Rectal smooth muscle tissue (tissue), 1 donor: ENCODE results near the gene KCNJ11.

Experiments
- H3K27ac ChIP-seq: one replicate; pipeline ENCODE4 v1.7.0; 2013; ENCODE audit warnings: low read depth, low read length, inconsistent platforms
- H3K27me3 ChIP-seq: one replicate; pipeline ENCODE4 v1.7.0; 2013; ENCODE audit warnings: low read length; ENCODE audit not compliant: control insufficient read depth, insufficient read depth
- H3K36me3 ChIP-seq: one replicate; pipeline ENCODE4 v1.7.0; 2013; ENCODE audit warnings: low read length; ENCODE audit not compliant: control insufficient read depth, insufficient read depth
- H3K4me1 ChIP-seq: one replicate; pipeline ENCODE4 v1.7.0; 2013; ENCODE audit warnings: low read length; ENCODE audit not compliant: control insufficient read depth, insufficient read depth
- H3K4me3 ChIP-seq: one replicate; pipeline ENCODE4 v1.7.0; 2013; ENCODE audit warnings: low read length
- H3K9ac ChIP-seq: one replicate; pipeline ENCODE4 v1.7.0; 2013; ENCODE audit warnings: low read length

The KCNJ11 gene

DNA sequence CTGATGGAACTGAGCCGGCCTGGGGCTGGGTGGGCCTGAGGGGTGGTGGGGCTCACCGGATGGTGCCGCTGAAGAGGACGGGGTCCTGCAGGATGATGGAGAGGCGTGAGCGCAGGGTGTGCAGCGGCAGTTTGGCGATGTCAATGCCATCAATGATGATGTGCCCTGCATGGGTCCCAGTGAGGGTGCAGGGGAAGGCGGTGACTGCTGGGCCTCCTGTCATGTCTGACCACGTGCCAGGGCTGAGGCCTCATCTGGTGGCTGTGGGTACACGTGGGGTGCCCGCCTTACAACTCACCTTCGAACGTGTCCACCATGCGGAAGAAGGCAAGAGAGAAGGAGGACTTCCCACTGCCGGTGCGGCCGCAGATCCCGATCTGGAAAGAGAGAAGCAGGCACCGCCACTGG, 7.1 kb upstream of the KCNJ11 start:
- H3K9ac ChIP-seq, result no peak overlapping the region

DNA sequence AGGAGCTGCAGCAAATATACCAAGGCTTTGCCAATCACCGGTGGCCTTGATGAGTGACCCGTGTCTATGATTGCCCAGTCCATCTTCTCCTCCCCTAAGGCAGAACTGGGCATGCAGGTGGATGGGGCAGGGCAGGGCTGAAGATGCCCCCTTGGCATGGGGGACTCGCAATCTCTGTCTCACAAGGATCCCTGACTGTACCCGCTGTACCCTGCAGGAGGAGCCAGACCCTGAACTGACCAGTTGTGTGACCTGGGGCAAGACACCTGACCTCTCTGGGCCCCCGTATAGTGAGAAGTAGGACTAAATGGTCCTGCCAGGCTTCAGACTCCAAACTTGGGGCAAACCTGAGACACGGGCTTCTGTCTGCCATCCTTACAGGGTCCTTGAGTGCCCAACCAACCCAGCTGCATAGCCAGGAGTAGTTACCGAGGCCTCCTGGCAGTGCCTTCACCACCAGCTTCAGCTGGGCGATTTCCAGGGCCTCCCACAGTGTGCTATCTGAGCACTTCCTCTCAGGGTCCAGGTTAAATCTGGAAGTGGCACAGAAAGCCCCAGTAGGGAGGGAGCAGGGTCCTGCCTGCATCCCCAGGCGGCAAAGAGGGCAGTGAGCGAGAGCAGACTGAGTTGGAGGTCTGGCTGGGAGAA, 6.4 kb upstream of the KCNJ11 start:
- Histone ChIP-seq H3K9ac (no peak overlapping the region), H3K36me3 (no peaks in the 10 kb centered on the region), H3K27ac (no peak overlapping the region), H3K27me3 (no peaks in the 10 kb centered on the region), H3K4me1 (no peaks in the 10 kb centered on the region), H3K4me3 (no peak overlapping the region)

More for the DNA sequence above, 7.1 kb upstream of the KCNJ11 start:
- Histone ChIP-seq H3K4me3 (no peak overlapping the region), H3K36me3 (no peaks in the 10 kb centered on the region), H3K27ac (no peak overlapping the region), H3K27me3 (no peaks in the 10 kb centered on the region), H3K4me1 (no peaks in the 10 kb centered on the region)

DNA sequence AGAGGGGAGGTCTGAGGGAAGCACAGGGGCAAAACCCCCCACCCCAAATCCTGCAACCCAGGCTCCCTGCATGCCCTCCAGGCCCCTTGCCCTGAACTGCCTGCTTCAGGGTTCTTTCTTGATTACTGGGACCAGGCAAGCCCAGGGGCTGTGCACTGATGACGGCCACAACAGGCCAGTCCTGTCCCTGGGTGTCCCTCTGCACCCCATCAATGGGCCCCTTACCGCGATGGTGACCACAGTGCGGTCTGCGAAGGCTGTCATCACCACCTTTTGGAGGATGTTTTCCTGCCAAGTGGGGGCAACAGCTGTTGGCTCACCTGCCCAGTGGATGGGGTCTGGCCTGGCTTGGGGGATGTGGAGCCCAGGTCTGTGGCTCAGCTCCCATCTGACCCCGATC, 5.0 kb upstream of the KCNJ11 start:
- H3K27me3 ChIP-seq, result no peaks in the 10 kb centered on the region
- no peak overlapping the region for H3K27ac ChIP-seq
- H3K9ac ChIP-seq, result no peak overlapping the region
- H3K4me3 ChIP-seq, result no peak overlapping the region
- H3K36me3 ChIP-seq, result no peaks in the 10 kb centered on the region
- H3K4me1 ChIP-seq, result no peaks in the 10 kb centered on the region

DNA sequence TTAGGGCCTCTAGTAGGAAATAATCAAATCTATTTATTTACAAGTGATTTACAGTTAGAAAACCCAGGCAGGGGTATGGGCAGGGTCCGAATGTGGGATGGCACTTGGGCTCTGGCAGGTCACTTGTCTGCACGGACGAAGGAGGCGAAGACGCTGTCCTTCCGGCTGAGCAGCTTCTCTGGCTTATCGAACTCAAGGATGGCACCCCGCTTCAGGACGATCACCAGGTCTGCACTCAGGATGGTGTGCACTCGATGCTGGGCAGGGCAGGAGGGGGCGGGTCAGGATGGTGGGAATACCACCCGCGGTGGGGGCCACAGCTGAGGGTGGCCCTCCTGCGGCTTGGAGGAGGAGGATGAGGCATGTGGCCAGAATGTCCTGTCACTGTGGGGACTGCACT, 4.4 kb upstream of the KCNJ11 start:
- Histone ChIP-seq H3K4me3 (no peak overlapping the region), H3K36me3 (no peaks in the 10 kb centered on the region), H3K9ac (no peak overlapping the region), H3K4me1 (no peaks in the 10 kb centered on the region), H3K27me3 (no peaks in the 10 kb centered on the region), H3K27ac (no peak overlapping the region)

DNA sequence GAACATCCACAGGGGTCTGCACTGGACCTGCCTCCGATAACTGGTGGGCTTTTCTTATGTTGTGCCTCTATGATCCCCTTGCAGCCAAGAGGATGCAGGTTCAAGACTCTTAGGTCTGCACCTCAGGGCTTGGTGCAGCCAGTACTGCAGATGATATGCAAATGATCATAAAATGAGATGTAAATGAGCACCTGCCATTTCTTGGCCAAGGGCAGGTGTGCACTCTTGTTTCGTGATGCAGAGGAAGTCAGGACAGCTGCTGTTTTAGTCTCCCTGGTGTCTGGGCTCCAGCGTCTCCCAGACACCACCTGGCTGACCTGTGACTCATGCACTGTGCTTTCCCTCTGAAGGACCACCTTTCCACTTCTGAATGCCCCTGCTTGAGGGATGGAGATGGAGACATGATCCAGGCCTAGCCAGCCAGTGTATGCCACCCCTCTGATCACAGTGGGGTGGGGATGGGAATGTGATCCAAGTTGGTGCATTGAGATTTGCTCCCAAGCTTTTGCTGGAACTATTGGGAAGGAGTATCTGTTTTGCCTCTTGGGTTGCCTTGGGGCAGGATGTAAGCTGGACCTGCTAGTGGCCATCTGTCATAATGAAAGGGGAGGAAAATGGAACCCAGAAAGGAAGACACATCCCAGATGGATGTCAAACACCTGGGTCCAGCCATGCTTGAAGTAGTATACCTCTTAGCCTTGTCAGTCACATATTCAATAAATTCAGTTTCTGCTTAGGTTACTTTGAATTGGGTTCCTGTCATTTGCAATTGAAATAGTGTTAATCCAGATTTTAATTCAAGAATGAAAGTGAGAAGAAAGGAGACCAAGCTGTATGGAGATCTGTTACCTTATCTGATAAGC, 3.3 kb upstream of the KCNJ11 start:
- Histone ChIP-seq H3K36me3 (no peaks in the 10 kb centered on the region), H3K27ac (no peak overlapping the region), H3K27me3 (no peaks in the 10 kb centered on the region), H3K4me1 (no peaks in the 10 kb centered on the region), H3K9ac (no peak overlapping the region), H3K4me3 (no peak overlapping the region)

DNA sequence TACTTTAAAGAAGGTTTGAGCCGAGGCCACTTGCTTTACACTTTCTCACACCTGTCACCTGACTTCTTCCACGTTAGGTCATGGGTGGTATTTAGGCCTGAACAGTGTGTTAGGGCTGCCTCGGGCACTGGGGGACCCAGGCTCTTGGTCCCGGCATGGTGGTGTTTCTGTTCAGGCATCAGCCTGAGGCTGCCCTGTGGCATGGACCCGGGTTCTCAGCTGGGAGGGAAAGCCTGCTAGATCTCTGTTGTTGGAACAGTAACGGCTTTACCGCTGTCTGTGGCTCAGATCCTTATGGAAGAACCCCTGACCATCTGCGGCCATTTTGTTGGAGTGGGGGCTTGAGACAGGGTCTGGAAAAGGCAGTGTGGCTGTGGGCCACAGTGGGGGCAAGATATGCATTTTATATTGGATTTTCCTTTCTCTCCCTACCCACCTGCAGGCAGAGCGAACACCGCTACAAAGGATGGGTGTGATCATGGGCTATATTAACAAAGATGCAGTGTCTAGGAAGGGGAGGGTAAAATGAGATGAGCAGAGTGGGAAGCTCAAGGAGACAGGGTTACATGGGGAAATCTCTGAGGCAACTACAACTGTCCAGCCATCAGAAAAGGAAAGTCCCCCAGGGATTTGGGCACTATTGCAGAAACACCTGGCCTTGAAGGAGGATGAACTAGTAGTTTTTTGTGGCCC, 1.6 kb upstream of the KCNJ11 start:
- no peak overlapping the region for H3K4me3 ChIP-seq
- no peaks in the 10 kb centered on the region for H3K4me1 ChIP-seq
- no peaks in the 10 kb centered on the region for H3K36me3 ChIP-seq
- no peaks in the 10 kb centered on the region for H3K27me3 ChIP-seq
- H3K9ac ChIP-seq, result no peak overlapping the region
- H3K27ac ChIP-seq, result no peak overlapping the region

DNA sequence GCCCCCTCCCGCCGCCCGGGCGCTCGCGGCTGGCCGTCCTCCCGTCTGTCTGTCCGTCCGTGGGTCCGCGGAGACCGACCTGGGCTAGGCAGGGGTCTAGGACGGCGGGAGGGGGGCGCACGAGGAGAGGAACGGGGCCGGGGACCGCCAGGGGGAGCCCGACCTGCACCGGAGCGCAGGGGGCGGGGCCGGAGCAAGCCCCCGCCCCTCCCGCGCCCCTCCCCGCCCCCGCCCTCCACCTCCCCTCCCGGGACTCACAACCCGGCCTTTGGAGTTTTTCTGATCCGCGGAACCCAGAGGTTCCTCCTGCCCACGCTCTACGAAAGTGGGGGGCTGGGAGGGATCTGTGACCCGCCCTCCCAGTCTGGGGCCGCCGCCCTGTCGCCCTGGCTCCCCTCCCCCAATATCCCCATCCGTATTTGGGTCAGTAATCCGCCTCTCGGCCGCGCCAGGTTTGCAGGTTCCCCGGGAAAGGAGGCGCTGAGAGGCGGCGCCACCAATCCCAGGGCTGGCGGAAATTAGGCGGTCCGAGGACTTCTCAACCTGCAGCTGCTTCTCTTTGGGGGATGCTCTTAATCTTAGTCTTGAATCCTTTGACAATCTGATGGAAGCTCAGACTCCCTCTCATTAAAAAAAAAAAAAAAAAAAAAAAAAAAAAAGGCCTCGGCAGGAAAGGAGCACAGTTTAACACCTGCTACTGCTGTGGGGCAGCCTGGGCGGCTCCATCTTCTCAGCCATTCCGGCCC, 925 bp upstream of the KCNJ11 start:
- H3K27ac ChIP-seq, result no peak overlapping the region
- no peaks in the 10 kb centered on the region for H3K27me3 ChIP-seq
- peak overlapping the region; percentile 70 for H3K4me3 ChIP-seq
- no peaks in the 10 kb centered on the region for H3K36me3 ChIP-seq
- no peaks in the 10 kb centered on the region for H3K4me1 ChIP-seq
- H3K9ac ChIP-seq, result no peak overlapping the region

DNA sequence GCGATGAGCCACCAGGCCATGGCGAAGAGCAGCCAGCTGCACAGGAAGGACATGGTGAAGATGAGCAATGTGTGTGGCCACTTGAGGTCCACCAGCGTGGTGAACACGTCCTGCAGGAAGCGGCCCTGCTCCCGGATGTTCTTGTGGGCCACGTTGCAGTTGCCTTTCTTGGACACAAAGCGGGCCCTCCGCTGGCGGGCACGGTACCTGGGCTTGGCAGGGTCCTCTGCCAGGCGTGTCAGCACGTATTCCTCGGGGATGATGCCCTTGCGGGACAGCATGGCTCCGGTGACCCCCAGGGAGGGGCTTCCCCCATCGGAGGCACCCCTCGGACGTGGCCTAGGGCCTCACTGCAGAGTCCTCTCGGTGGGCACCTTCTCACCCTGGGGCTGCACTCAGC, 648 bp downstream of the KCNJ11 start:
- Histone ChIP-seq H3K27me3 (no peaks in the 10 kb centered on the region), H3K27ac (no peak overlapping the region), H3K4me1 (no peaks in the 10 kb centered on the region), H3K9ac (no peak overlapping the region), H3K36me3 (no peaks in the 10 kb centered on the region), H3K4me3 (no peak overlapping the region)

DNA sequence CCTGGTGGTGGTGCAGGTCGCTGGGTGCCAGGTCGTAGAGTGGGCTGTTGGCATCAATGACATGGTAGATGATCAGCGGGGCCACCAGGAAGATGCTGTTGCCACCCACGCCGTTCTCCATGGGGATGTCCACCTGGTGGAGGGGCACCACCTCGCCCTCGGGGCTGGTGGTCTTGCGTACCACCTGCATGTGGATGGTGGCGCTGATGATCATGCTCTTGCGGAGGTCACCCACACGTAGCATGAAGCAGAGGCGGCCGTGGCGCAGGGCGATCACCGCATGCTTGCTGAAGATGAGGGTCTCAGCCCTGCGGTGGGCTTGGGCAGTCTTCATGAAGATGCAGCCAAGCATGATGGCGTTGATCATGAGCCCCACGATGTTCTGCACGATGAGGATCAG, 1.2 kb downstream of the KCNJ11 start:
- H3K36me3 ChIP-seq, result no peaks in the 10 kb centered on the region
- H3K4me1 ChIP-seq, result no peaks in the 10 kb centered on the region
- H3K27ac ChIP-seq, result no peak overlapping the region
- H3K9ac ChIP-seq, result no peak overlapping the region
- H3K27me3 ChIP-seq, result no peaks in the 10 kb centered on the region
- no peak overlapping the region for H3K4me3 ChIP-seq

DNA sequence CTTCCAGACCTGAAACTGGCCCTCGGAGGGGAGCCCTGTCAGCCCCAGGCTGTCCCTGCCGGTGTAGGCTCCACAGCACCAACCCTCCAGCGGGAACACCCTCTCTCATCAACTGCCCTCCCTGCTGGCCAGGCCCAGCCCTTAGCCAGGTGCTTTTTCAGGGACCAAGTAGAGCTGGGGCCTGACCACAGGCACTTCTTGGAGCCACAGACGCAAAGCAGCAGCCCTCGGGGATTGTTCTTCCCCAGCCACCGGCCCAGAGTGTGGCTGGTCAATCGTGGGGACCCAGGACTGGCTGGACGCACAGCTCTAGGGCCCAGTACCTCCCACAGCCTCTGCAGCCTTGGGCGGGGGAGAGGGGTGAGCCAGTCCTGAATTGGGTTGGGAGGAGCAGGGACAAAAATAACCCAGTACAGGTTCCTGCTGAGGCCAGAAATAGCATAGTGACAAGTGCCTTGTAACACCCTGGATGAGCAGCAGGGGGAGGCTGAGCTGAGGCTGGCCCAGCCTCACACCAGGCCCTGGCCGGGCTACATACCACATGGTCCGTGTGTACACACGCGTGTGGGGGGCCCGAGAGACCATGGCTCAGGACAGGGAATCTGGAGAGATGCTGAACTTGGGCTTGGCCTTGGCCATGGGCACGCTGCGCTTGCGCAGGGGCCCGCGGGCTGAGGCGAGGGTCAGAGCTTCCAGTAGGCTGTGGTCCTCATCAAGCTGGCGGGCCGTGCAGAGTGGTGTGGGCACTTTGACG, 2.0 kb downstream of the KCNJ11 start:
- Histone ChIP-seq H3K36me3 (no peaks in the 10 kb centered on the region), H3K27me3 (no peaks in the 10 kb centered on the region), H3K9ac (no peak overlapping the region), H3K4me3 (no peak overlapping the region), H3K27ac (no peak overlapping the region), H3K4me1 (no peaks in the 10 kb centered on the region)

DNA sequence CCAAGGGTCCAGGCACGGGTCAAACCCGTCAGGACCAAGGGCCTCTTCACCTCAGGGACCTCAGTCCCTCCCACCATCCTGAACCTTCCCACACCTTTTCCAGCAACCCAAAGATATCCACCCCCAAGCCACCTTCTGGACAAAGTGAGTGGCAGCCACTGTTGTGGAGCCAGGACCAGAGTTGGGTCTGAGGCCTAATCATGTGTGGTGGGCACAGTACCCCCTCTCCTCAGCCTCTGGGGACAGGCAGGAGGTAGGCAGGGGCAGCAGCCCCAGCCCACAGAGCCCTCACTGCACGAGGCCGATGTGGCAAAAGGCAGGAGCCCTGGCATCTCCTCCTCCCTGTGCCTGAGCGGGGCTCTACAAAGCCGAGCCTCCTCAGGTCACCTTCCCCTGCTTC, 2.5 kb downstream of the KCNJ11 start:
- no peaks in the 10 kb centered on the region for H3K27me3 ChIP-seq
- H3K36me3 ChIP-seq, result no peaks in the 10 kb centered on the region
- no peak overlapping the region for H3K27ac ChIP-seq
- H3K4me1 ChIP-seq, result no peaks in the 10 kb centered on the region
- H3K9ac ChIP-seq, result no peak overlapping the region
- H3K4me3 ChIP-seq, result no peak overlapping the region
